ENCODE measurements around the gene EML2. TPM values are rescaled to one million over a fixed set of nuclear protein-coding genes. Genes with fewer than 3 reads are reported as not detected.

EML2 gene
- total and polyA plus RNA-seq, 2 donors from 2014 or later: 36.6 to 93.8 TPM

DNA sequence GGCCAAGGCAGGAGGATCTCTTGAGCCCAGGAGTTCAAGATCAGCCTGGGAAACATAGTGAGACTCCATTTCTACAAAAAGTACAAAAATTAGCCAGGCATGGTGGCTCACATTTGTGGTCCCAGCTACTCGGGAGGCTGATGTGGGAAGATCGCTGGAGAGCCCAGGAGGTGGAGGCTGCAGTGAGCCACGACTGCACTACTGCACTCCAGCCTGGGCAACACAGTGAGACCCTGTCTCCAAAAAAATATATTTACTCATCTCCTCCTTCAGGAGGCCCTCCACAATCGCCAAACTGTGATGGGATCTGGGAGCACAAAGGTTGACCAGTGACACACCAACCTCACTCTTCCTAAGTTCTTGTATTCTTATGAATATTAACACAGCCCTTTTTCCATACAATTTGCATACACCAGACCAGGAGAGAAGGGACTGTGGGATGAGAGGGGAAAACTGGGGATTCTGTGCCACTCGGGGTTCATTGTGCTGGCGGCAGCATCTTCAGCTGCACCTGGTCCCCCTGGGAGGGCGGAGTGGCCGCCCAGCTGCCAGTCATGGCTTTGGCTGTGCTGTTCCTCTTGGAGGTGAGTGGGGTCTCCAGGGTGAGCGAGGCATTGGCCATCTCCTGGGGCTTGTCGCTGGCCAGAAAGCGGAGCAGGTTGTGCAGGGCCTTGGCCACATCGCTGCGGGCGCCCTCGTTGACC, 48.7 kb downstream of the EML2 start:
- DNase-seq: no peak
- no peak overlapping the region for H3K27ac ChIP-seq (ENCODE audit: low read depth in 2 of 2, low read length in 2 of 2)
- peaks cover 0 to under 1% (median 0%) of the 10 kb centered on the region in 3 donors for H3K4me1 ChIP-seq (ENCODE audit: control insufficient read depth in 2 of 3, insufficient read depth in 2 of 3, low read depth in 1 of 3, low read length in 3 of 3)
- H3K27me3 ChIP-seq (ENCODE audit: control insufficient read depth, insufficient read depth, low read length): no peaks in the 10 kb centered on the region
- H3K4me3 ChIP-seq (ENCODE audit: low read length in 3 of 3): no peak overlapping the region
- no peaks in the 10 kb centered on the region for H3K9me3 ChIP-seq (ENCODE audit: control insufficient read depth in 2 of 3, insufficient read depth in 1 of 3, low read length in 3 of 3)
- H3K9ac ChIP-seq (ENCODE audit: low read length in 3 of 3): no peak overlapping the region
- no peak for FAIRE-seq
- H3K36me3 ChIP-seq (ENCODE audit: control insufficient read depth in 2 of 3, insufficient read depth in 3 of 3, low read length in 3 of 3): no peaks in the 10 kb centered on the region
- intact Hi-C loops (cut with DNase I): no loop called here
- TF ChIP-seq, protein P1, sequence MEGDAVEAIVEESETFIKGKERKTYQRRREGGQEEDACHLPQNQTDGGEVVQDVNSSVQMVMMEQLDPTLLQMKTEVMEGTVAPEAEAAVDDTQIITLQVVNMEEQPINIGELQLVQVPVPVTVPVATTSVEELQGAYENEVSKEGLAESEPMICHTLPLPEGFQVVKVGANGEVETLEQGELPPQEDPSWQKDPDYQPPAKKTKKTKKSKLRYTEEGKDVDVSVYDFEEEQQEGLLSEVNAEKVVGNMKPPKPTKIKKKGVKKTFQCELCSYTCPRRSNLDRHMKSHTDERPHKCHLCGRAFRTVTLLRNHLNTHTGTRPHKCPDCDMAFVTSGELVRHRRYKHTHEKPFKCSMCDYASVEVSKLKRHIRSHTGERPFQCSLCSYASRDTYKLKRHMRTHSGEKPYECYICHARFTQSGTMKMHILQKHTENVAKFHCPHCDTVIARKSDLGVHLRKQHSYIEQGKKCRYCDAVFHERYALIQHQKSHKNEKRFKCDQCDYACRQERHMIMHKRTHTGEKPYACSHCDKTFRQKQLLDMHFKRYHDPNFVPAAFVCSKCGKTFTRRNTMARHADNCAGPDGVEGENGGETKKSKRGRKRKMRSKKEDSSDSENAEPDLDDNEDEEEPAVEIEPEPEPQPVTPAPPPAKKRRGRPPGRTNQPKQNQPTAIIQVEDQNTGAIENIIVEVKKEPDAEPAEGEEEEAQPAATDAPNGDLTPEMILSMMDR (IDR thresholded peaks at IDR 0.05; ENCODE audit: borderline replicate concordance, extremely low read depth, insufficient read depth): no peak

DNA sequence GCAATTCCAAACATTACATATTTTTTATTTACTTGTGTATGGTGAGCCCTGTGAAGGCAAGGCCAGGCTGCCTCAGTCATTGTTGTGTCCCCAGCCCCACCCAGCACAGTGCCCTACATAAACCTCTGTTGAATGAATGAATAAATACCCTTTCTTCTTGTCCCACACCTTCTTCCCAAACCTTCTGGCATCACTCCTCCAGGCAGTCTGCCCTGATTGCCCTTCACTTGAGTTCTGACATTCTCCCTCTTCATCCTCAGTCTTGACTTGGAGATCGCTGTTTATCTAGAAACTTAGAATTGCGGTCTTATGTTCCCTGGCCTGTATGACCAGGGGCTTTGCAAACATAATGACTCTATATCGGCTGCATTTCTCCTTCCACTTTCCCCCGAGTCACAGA, 49.4 kb downstream of the EML2 start:
- TF ChIP-seq, protein P1 (IDR thresholded peaks at IDR 0.05; ENCODE audit: borderline replicate concordance, extremely low read depth, insufficient read depth): no peak
- Histone ChIP-seq H3K9me3 (ENCODE audit: control insufficient read depth in 2 of 3, insufficient read depth in 1 of 3, low read length in 3 of 3) (no peaks in the 10 kb centered on the region), H3K4me3 (ENCODE audit: low read length in 3 of 3) (no peak overlapping the region), H3K36me3 (ENCODE audit: control insufficient read depth in 2 of 3, insufficient read depth in 3 of 3, low read length in 3 of 3) (no peaks in the 10 kb centered on the region), H3K9ac (ENCODE audit: low read length in 3 of 3) (no peak overlapping the region), H3K27ac (ENCODE audit: low read depth in 2 of 2, low read length in 2 of 2) (no peak overlapping the region), H3K27me3 (ENCODE audit: control insufficient read depth, insufficient read depth, low read length) (no peaks in the 10 kb centered on the region), H3K4me1 (ENCODE audit: control insufficient read depth in 2 of 3, insufficient read depth in 2 of 3, low read depth in 1 of 3, low read length in 3 of 3) (peaks cover 0 to 4% (median 0%) of the 10 kb centered on the region in 3 donors)
- intact Hi-C loops (cut with DNase I): no loop called here
- no peak for FAIRE-seq
- DNase-seq: no peak

DNA sequence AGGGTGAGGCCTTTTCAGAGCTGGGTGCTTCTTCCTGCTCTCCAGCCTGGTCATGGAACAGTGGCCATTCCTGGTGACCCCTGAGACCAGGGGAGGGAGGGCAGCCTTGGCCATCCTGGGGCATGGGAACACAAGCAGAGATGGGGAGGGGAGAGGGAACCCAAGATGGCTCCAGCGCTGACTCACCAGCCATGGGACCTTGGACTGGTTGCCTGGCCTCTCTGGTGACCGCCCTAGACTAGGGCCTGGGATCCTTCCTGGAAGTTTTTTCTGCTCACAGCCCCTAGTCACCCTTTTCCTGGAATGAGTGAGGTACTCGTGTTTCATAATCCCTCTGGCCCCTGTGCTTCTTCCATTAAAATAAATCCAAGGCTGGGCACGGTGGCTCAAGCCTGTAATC, 51.3 kb downstream of the EML2 start:
- intact Hi-C loops (cut with DNase I): no loop called here
- no peak for DNase-seq
- H3K9ac ChIP-seq (ENCODE audit: low read length in 3 of 3): no peak overlapping the region
- H3K36me3 ChIP-seq (ENCODE audit: control insufficient read depth in 2 of 3, insufficient read depth in 3 of 3, low read length in 3 of 3): no peaks in the 10 kb centered on the region
- H3K9me3 ChIP-seq (ENCODE audit: control insufficient read depth in 2 of 3, insufficient read depth in 1 of 3, low read length in 3 of 3): no peaks in the 10 kb centered on the region
- H3K4me3 ChIP-seq (ENCODE audit: low read length in 3 of 3): no peak overlapping the region
- no peak overlapping the region for H3K27ac ChIP-seq (ENCODE audit: low read depth in 2 of 2, low read length in 2 of 2)
- H3K4me1 ChIP-seq (ENCODE audit: control insufficient read depth in 2 of 3, insufficient read depth in 2 of 3, low read depth in 1 of 3, low read length in 3 of 3): peaks cover 0 to 4% (median 0%) of the 10 kb centered on the region in 3 donors
- FAIRE-seq: no peak
- TF ChIP-seq, protein P1 (IDR thresholded peaks at IDR 0.05; ENCODE audit: borderline replicate concordance, extremely low read depth, insufficient read depth): no peak
- H3K27me3 ChIP-seq (ENCODE audit: control insufficient read depth, insufficient read depth, low read length): no peaks in the 10 kb centered on the region
